GM18520 (cell line): ENCODE measurements around the gene SLC35F1.
"Not testable (repeated sequence)": the region's sequence is repeated elsewhere in the genome, so short reads cannot be mapped to it uniquely, and the experiment has no call there.

Experiments
- ATAC-seq: cut with Tn5 transposase; IDR thresholded peaks from one replicate; pipeline ENCODE4 v1.9.1; 2021; ENCODE audit not compliant: unreplicated experiment

The SLC35F1 gene

GRCh38 chr6:117924690-117925089 is 17.6 kb downstream of the SLC35F1 start:
- ATAC-seq = no peak

- ATAC-seq = no peak
Observed at GRCh38 chr6:117927866-117928265, 20.8 kb downstream of the SLC35F1 start.

GRCh38 chr6:117928833-117929232 is 21.8 kb downstream of the SLC35F1 start:
- no peak for ATAC-seq

GRCh38 chr6:117929501-117929900 is 22.4 kb downstream of the SLC35F1 start:
- ATAC-seq = no peak

GRCh38 chr6:117930645-117931044 is 23.6 kb downstream of the SLC35F1 start:
- ATAC-seq = no peak

- ATAC-seq = no peak
Observed at GRCh38 chr6:117932001-117932400, 24.9 kb downstream of the SLC35F1 start.

GRCh38 chr6:117932676-117933075 is 25.6 kb downstream of the SLC35F1 start:
- ATAC-seq = no peak

GRCh38 chr6:117933471-117933870 is 26.4 kb downstream of the SLC35F1 start:
- ATAC-seq = no peak

- no peak for ATAC-seq
Observed at GRCh38 chr6:117938311-117938995, 31.4 kb downstream of the SLC35F1 start.

GRCh38 chr6:117947234-117947633 is 40.2 kb downstream of the SLC35F1 start:
- ATAC-seq = no peak

- no peak for ATAC-seq
Observed at GRCh38 chr6:117951783-117952182, 44.7 kb downstream of the SLC35F1 start.

- no peak for ATAC-seq
Observed at GRCh38 chr6:117955684-117956256, 48.7 kb downstream of the SLC35F1 start.

GRCh38 chr6:117956386-117956785 is 49.3 kb downstream of the SLC35F1 start:
- ATAC-seq = no peak

- no peak for ATAC-seq
Observed at GRCh38 chr6:117958536-117958935, 51.5 kb downstream of the SLC35F1 start.

GRCh38 chr6:117960877-117961276 is 53.8 kb downstream of the SLC35F1 start:
- no peak for ATAC-seq

GRCh38 chr6:117961301-117961700 is 54.2 kb downstream of the SLC35F1 start:
- ATAC-seq = no peak

GRCh38 chr6:117965763-117966162 is 58.7 kb downstream of the SLC35F1 start:
- ATAC-seq = not testable (repeated sequence)

- no peak for ATAC-seq
Observed at GRCh38 chr6:117971637-117972036, 64.6 kb downstream of the SLC35F1 start.

- no peak for ATAC-seq
Observed at GRCh38 chr6:117974914-117975627, 68.0 kb downstream of the SLC35F1 start.

- no peak for ATAC-seq
Observed at GRCh38 chr6:117976030-117976651, 69.1 kb downstream of the SLC35F1 start.

GRCh38 chr6:117985916-117986315 is 78.9 kb downstream of the SLC35F1 start:
- no peak for ATAC-seq

GRCh38 chr6:117986396-117986795 is 79.3 kb downstream of the SLC35F1 start:
- no peak for ATAC-seq
